Activated T-cell treated with anti-CD3 and anti-CD28 coated beads, Interleukin-2, amount 50 U/mL, for 1 hour (primary cell): Measurements from ENCODE around the gene RTN4R.

Source experiments
- DNase-seq: peaks from one replicate; pipeline ENCODE4 v3.0.0-alpha.2; 2020

Gene RTN4R

GRCh38 chr22:20226760-20227350 is 41.3 kb downstream of the RTN4R start:
- DNase-seq, result no peak

DNA sequence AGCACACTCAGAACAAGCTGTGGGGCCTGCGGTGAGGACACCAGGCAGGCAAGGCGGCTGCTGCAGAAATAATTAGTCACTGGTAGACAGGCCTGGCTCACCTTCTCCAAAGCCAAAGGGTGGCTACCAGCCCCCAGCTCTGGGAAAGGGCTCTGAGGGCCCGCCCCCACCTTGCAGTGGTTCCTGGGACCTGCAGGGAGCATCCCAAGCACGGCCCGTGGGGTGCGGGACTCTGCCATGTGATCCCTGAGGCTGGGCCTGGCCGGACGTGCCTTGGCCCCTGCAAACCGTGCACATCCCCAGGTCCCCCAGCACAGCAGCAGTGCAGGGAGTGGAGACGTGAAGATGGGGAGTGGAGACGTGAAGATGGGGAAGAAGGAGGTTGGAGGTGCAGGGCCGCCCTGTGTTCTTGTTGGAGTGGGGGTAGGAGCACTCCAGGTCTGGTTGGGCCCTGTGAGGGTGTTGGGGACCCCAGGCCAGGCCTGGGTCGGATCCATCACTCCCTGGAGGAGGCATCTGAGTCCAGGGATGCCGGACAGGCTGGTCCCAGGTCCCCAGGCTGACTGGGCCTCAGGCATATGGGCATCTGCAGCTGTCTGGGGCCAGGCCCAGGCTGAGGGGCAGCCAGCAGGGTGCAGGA is 41.9 kb downstream of the RTN4R start:
- DNase-seq, result no peak

- DNase-seq, result no peak
Observed at GRCh38 chr22:20225693-20225966, 42.5 kb downstream of the RTN4R start.

DNA sequence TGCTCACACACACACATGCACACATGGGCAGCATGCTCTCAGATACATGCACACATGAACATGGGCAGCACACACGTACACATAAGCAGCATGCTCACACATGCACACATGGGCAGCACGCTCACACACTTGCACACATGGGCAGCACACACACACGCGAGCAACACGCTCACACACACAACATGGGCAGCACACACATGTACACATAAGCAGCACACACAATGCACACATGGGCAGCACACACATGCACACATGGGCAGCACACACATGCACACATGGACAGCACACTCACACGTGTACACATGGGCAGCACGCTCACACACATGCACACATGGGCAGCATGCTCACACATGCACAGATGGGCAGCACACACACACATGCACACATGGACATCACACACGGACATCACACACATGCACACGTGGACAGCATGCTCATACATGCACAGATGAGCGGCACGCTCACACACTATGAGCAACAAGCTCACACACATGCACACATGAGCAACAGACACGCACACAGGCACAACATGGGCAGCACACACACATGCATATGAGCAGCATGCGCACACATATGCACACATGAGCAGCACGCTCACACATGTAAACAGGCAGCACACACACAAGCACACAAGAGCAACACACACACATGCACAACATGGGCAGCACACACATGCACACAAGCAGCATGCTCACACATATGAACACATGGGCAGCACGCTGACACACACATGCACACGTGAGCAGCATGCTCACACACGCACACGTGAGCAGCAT is 43.0 kb downstream of the RTN4R start:
- no peak for DNase-seq

- DNase-seq, result no peak
Observed at GRCh38 chr22:20224256-20224626, 43.9 kb downstream of the RTN4R start.

- no peak for DNase-seq
Observed at GRCh38 chr22:20223421-20224255, 44.5 kb downstream of the RTN4R start.

- no peak for DNase-seq
Observed at GRCh38 chr22:20222764-20223420, 45.2 kb downstream of the RTN4R start.

- no peak for DNase-seq
Observed at GRCh38 chr22:20221421-20222340, 46.4 kb downstream of the RTN4R start.

DNA sequence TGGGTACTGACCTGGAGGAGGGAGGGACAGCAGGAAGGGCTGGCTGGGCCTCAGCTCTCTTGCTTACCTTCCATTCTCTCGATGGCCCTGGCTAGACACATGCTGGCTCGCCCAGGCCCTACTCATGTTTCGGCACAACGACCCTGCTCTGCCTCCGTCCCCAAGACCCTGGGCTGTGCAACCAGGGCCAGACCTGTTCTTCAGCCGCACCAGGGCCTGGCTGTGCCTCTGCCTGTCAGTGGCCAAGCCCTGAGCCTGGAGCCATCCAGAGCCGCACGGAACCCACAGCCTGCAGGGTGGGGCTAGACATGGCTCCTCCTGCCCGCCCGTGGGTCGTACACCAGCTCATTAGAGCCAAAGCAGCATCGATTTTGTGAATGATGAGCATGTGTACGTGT is 47.5 kb downstream of the RTN4R start:
- DNase-seq, result no peak

DNA sequence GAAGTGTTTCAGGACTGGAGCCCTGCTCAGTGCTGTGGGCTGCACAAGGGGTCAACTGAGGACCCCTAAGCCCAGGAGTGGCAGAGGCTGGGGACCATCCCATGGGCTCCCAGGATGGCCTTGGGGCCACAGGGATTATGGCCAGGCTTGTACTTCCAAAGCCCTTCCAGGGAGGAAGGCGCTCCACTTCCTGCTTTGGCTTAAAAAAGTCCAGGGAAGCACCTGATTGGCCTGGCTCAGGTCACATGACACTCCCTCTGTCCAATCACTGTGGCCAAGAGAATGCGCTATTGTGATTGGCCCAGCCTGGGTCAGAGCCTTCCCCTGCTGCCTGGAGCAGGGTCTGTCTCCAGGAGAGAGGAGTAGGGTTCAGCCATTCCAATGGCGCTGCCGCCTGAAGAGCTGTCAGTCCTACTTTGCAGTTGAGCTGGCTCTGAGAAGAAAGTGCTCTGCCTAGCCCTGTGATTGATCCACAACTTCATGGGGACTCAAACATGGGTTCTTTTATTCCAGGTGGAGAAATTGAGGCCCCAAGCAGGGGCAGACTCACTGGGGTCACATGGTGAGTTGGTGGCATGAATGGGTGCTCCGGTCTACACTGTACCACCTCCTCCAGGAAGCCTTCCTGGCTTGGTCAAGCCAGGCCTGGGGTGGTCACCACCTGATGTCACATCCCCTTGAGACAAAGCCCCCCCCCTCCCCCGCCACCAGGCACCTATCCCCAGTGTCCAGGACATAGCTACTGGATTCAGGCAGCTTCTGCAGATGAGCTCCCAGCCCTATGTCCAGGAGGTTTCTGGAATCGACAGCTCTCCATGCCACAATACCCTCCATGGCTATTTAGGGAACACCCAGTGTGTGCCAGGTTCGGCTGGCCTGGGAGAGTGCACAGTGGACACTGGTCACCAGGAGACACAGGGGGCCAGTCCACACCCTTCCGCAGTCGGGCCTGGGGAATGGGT is 48.2 kb downstream of the RTN4R start:
- no peak for DNase-seq

- DNase-seq, result no peak
Observed at GRCh38 chr22:20218987-20219386, 49.1 kb downstream of the RTN4R start.

DNA sequence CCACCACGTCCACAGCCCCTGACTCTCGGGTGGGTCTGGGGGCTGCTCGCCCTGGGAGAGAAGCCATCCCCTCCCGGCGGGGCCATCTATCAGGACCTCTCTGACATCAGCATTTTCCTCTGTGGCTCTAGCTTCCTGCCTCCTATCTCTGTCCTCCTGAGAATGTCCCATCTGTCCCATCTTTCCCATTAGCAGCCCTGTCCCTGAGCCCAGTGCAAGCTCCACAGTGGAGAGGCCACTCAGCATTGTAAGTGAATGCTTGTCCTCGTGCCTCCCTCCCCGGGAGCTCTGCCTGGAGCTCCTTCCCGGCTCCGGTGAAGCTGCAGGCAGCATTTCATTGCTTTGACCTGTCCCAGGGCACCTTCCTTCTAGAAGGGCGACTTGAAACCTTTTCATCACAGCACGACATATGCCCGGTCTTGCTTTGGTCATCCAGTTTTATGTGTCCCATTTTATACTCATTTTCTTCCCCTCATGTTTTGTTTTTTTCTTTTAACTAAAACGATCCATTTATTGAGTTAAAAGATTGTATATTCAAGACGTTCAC is 49.7 kb downstream of the RTN4R start:
- DNase-seq, result no peak

GRCh38 chr22:20217563-20217962 is 50.6 kb downstream of the RTN4R start:
- DNase-seq, result no peak

DNA sequence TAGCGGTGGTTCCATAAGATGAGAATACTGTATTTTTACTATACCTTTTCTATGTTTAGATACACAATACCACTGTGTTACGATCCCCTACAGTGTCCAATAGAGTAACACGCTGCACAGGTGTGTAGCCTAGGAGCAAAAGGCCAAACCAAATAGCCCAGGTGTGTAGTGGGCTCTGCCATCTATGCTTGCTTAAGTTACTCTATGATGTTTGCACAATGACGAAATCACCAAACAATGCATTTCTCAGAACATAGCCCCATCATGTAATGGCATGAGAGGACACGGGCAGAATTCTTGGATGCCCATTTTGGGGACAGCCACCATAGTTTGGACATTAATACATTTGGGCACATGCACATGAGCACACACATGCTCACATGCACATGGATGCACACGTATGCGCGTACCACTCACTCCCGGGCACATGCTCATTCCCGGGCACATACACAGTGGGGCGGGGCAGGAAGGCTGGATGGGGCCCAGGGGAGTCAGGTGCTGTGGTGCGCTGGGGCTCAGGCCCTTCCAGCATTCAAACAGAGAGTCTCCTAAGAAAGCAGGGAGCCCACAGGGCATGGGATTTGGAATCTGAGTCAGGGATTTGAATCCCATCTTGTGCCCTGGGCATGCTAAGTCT is 51.1 kb downstream of the RTN4R start:
- DNase-seq, result no peak

GRCh38 chr22:20215742-20216141 is 52.4 kb downstream of the RTN4R start:
- DNase-seq, result no peak

DNA sequence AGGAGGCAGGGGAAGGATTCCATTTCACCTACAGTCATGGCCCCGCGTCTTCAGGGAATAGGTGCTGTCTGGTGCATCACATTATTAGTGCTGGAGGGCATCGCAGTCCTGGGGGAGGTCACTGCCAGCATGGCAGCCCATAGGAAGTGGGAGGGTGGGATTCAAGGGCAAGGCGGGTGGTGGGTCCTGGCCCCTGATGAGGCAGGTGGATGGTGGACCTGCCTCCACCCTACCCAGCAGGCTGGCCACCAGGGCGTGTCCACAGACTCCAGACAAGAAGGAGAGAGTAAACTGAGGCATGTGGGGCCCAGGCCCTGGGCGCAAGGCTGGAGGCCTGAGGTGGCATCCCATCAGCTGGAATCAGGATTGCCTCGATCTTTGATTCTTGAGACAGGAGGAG is 53.3 kb downstream of the RTN4R start:
- no peak for DNase-seq

DNA sequence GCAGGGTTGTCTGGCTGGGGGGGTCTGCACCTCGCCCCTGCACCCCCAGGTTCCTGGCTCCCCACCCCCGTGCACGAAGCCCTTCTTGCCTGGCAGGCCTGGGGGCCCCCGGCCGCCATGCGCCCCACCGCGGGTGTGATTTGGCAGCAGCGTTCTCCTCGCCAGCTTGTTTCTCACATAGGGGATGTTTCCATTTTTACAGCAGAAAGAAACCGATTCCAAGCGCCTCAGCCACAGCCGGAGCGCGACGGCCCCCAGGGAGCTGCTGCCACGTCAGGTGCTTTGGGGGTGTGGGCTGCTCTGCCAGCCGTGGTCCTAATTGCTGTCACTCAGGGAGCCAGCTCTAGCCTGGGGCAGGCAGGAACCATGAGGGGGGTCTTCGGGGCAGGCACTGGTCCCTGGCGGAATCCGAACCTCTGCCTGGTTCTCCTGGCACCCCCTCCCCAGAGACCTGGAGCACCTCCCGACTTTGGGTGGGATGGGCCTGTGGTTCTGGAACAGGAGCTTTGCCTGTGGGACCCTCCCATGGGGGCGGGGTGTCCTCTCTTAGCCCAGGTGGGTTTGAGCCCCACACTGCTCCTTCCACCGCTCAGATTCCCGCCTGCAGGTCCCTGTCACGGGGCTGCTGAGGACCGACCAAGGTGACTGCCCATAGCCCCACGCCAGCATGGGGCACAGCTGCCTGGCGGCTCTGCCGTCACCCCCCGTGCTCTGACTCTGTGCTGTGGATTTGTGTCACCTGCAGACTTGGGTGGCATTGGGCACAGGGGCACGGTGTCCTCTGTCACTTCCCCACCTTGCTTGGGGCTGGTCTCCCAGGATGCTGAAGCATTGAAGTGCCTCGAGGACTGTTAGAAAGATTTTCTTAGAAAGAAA is 54.0 kb downstream of the RTN4R start:
- DNase-seq, result no peak

DNA sequence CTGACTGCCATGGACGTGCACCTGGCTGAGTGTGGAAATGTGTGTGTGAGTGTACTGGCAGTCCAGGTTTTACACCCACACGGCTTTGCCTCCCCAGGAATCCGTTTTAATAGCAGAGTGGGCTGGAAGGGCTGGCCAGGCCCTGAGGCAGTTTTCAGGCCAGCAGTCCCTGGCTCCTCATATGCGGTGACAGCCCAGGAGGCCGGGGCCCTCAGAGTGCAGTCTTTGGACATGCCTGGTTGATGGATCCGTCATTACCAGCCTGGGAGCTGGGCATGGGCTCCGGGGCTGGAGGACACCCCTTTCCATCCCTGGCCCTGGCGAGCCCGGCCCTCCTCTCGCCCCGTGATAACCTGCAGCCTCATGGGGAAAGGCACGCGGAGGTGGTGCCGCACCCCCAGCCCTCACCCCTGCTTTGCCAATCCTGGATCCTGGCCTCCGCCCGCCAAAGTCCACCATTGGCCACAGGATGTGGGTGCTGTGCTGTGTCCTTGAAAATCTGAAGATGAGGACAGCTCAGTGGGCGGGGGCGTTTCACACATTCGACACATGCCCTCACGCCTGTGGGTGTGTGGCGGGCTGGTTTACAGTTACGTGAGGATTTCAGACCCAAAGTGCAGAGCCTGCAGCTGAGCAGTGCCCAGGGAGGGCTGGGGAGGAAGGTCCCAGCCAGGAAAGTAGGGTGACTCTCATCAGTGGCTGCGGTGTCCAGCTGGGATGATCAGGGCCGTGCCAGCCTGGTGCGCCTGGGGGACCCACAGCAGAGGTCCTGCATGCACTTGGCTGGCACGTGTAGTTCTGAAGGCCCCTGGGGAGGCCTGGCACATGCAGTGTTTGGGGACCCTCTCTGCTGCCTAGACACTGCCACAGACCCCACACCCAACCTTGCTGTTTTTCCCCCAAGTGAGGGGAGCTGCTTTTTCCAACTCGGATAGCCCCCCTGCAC is 55.1 kb downstream of the RTN4R start:
- no peak for DNase-seq
